Mesenchymal stem cell (in vitro differentiated cells and primary cell): ENCODE measurements around the gene EXOC4.
A peak's percentile ranks its signal among the peaks of the same experiment; 100 is the strongest.

Source experiments
- DNase-seq: peaks from one replicate; pipeline ENCODE4 v3.0.0-alpha.2; 2013
- H2AFZ ChIP-seq: one replicate; pipeline ENCODE4 v1.6.1; 2013; ENCODE audit warnings: low read depth, mild to moderate bottlenecking, control low read depth, inconsistent platforms, low read length, moderate library complexity
- H2AK5ac ChIP-seq: 2 replicates; pipeline ENCODE4 v1.6.1; 2013; ENCODE audit warnings: low read length, moderate library complexity, mild to moderate bottlenecking, inconsistent platforms; ENCODE audit not compliant: severe bottlenecking
- H2BK120ac ChIP-seq: one replicate; pipeline ENCODE4 v1.6.1; 2013; ENCODE audit warnings: low read depth, mild to moderate bottlenecking, inconsistent platforms, low read length, moderate library complexity
- H2BK12ac ChIP-seq, 2 experiments: one replicate each; pipeline ENCODE4 v1.6.1; 2013; ENCODE audit warnings: inconsistent platforms in 2 of 2, low read length in 2 of 2, mild to moderate bottlenecking in 2 of 2, moderate library complexity in 2 of 2, control low read depth in 1 of 2
- H2BK15ac ChIP-seq: one replicate; pipeline ENCODE4 v1.6.1; 2013; ENCODE audit warnings: mild to moderate bottlenecking, low read depth, inconsistent platforms; ENCODE audit not compliant: poor library complexity, severe bottlenecking
- H2BK5ac ChIP-seq: 2 replicates; pipeline ENCODE4 v1.6.1; 2013; ENCODE audit warnings: low read depth, mild to moderate bottlenecking, low read length, control low read depth, inconsistent platforms; ENCODE audit not compliant: poor library complexity, severe bottlenecking
- H3K14ac ChIP-seq, 2 experiments: one replicate each; pipeline ENCODE4 v1.6.1; 2013; ENCODE audit warnings: inconsistent platforms in 2 of 2, low read length in 2 of 2, control low read depth in 1 of 2, mild to moderate bottlenecking in 1 of 2, moderate library complexity in 1 of 2
- H3K18ac ChIP-seq, 2 experiments: one replicate each; pipeline ENCODE4 v1.6.1; 2013; ENCODE audit warnings: inconsistent platforms in 2 of 2, low read length in 2 of 2, control low read depth in 1 of 2, low read depth in 1 of 2, mild to moderate bottlenecking in 1 of 2
- H3K23ac ChIP-seq, 2 experiments: one replicate each; pipeline ENCODE4 v1.6.1; 2013; ENCODE audit warnings: inconsistent platforms in 2 of 2, low read length in 2 of 2, mild to moderate bottlenecking in 2 of 2, moderate library complexity in 2 of 2, control low read depth in 1 of 2
- H3K27ac ChIP-seq: 2 replicates; pipeline ENCODE4 v1.5.1; 2013; ENCODE audit warnings: mild to moderate bottlenecking, moderate library complexity, low read length, control low read depth, inconsistent platforms; ENCODE audit not compliant: poor library complexity, severe bottlenecking
- H3K27me3 ChIP-seq, 2 experiments: 2 replicates each; pipeline versions ENCODE4 v1.6.1 to v1.7.0; 2013; ENCODE audit warnings: low read length in 2 of 2, mild to moderate bottlenecking in 2 of 2, moderate library complexity in 2 of 2, control low read depth in 1 of 2, inconsistent platforms in 1 of 2; ENCODE audit not compliant: control insufficient read depth in 1 of 2, insufficient read depth in 1 of 2
- H3K36me3 ChIP-seq, 2 experiments: 2 replicates each; pipeline versions ENCODE4 v1.6.1 to v1.7.0; 2013; ENCODE audit warnings: low read length in 2 of 2, control low read depth in 1 of 2, inconsistent platforms in 1 of 2, low read depth in 1 of 2, mild to moderate bottlenecking in 1 of 2; ENCODE audit not compliant: insufficient read depth in 2 of 2, control insufficient read depth in 1 of 2
- H3K4ac ChIP-seq, 2 experiments: one replicate each; pipeline ENCODE4 v1.6.1; 2013; ENCODE audit warnings: inconsistent platforms in 2 of 2, low read length in 2 of 2, mild to moderate bottlenecking in 2 of 2, moderate library complexity in 2 of 2, control low read depth in 1 of 2, low read depth in 1 of 2
- H3K4me1 ChIP-seq: 2 replicates; pipeline ENCODE4 v1.6.1; 2013; ENCODE audit warnings: low read depth, low read length, control low read depth; ENCODE audit not compliant: control insufficient read depth, insufficient read depth
- H3K4me2 ChIP-seq: 2 replicates; pipeline ENCODE4 v1.6.1; 2013; ENCODE audit warnings: low read length, mild to moderate bottlenecking, inconsistent platforms; ENCODE audit not compliant: poor library complexity, severe bottlenecking
- H3K4me3 ChIP-seq, 2 experiments: 2 replicates each; pipeline versions ENCODE4 v1.5.1 to v1.7.0; 2013; ENCODE audit warnings: low read length in 2 of 2, mild to moderate bottlenecking in 2 of 2, control low read depth in 1 of 2, low read depth in 1 of 2; ENCODE audit not compliant: insufficient read depth in 1 of 2
- H3K79me1 ChIP-seq: replicated peaks from 2 replicates; pipeline ENCODE4 v1.6.1; 2013; ENCODE audit warnings: mild to moderate bottlenecking, control low read depth, low read length, inconsistent platforms; ENCODE audit not compliant: poor library complexity, severe bottlenecking
- H3K9ac ChIP-seq: 2 replicates; pipeline ENCODE4 v1.7.0; 2013; ENCODE audit warnings: mild to moderate bottlenecking, low read length, moderate library complexity
- H3K9me3 ChIP-seq: 2 replicates; pipeline ENCODE4 v1.7.0; 2013; ENCODE audit warnings: mild to moderate bottlenecking, low read length; ENCODE audit not compliant: control insufficient read depth
- H4K8ac ChIP-seq: one replicate; pipeline ENCODE4 v1.6.1; 2013; ENCODE audit warnings: inconsistent platforms, mild to moderate bottlenecking, low read length, moderate library complexity
- H4K91ac ChIP-seq: one replicate; pipeline ENCODE4 v1.6.1; 2013; ENCODE audit warnings: mild to moderate bottlenecking, low read length, inconsistent platforms
- WGBS: methylation state at CpG from one replicate; pipeline ENCODE4 v1.1.7; 2013; ENCODE audit warnings: mixed read lengths; 5-methylcytosine and 5-hydroxymethylcytosine counted together

The EXOC4 gene

DNA sequence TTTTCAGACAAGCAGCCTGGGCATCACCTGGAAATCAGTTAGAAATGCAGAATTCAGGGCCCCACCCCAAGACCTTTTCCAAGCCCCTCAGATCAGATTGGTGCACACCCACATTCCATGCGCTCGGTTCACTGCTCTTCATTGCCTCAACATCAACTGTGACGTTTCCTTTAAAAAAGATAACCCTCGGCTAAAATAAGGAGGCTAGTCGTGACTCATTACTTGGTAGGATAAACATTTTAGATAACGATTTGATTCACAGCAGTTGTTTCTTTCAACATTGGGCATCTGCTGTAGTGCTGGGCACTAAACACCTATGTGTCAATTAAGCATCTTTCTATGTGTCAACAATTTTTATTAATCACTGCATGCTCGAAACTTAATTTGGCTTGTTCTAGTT, 683.2 kb downstream of the EXOC4 start:
- Histone ChIP-seq H3K36me3 (peaks cover 0 to 14% of the 10 kb centered on the region in 2 experiments), H3K4me1 (no peaks in the 10 kb centered on the region), H2BK15ac (no peak overlapping the region), H3K9ac (no peak overlapping the region), H2BK12ac (no peak overlapping the region), H3K14ac (no peak overlapping the region), H3K4ac (no peak overlapping the region), H3K23ac (no peak overlapping the region), H2AK5ac (no peak overlapping the region), H4K91ac (no peak overlapping the region), H3K27me3 (no peaks in the 10 kb centered on the region), H3K79me1 (peaks cover 2% of the 10 kb centered on the region), H2BK120ac (no peak overlapping the region), H3K4me3 (no peak overlapping the region), H3K27ac (no peak overlapping the region), H4K8ac (no peak overlapping the region), H3K18ac (no peak overlapping the region), H3K4me2 (no peak overlapping the region), H3K9me3 (no peaks in the 10 kb centered on the region), H2BK5ac (no peak overlapping the region), H2AFZ (no peak overlapping the region)
- WGBS: 37% methylated on average over 3 of the region's 7 CpGs
- peak; percentile 69 for DNase-seq

DNA sequence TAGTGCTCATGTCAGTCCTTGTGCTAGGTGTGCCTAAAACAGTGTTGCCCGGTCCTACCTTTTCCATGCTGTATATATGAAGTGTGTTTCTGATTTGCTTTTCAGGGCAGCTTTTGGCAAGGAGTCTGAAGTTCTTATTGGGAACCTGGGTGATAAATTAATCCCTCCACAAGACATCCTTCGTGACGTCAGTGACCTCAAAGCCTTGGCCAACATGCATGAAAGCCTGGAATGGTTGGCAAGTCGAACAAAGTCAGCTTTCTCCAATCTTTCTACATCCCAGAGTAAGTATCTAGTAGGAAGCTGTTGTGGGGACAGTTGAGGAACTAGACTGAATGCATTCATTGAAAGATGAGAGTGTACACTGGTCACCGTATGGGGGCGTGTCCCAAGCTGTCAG, 684.9 kb downstream of the EXOC4 start:
- Histone ChIP-seq H4K91ac (no peak overlapping the region), H3K27me3 (no peaks in the 10 kb centered on the region), H3K36me3 (peaks cover 0 to 14% of the 10 kb centered on the region in 2 experiments), H3K9ac (no peak overlapping the region), H2BK5ac (no peak overlapping the region), H4K8ac (no peak overlapping the region), H2BK120ac (no peak overlapping the region), H3K9me3 (no peaks in the 10 kb centered on the region), H3K23ac (no peak overlapping the region), H3K4me1 (no peaks in the 10 kb centered on the region), H2BK12ac (no peak overlapping the region), H3K79me1 (peaks cover 2% of the 10 kb centered on the region), H3K14ac (no peak overlapping the region), H3K4me2 (no peak overlapping the region), H3K27ac (no peak overlapping the region), H3K18ac (no peak overlapping the region), H2AK5ac (no peak overlapping the region), H2BK15ac (no peak overlapping the region), H3K4ac (no peak overlapping the region), H2AFZ (no peak overlapping the region), H3K4me3 (no peak overlapping the region)
- DNase-seq: no peak
- WGBS: 100% methylated on average over 5 of the region's 6 CpGs

DNA sequence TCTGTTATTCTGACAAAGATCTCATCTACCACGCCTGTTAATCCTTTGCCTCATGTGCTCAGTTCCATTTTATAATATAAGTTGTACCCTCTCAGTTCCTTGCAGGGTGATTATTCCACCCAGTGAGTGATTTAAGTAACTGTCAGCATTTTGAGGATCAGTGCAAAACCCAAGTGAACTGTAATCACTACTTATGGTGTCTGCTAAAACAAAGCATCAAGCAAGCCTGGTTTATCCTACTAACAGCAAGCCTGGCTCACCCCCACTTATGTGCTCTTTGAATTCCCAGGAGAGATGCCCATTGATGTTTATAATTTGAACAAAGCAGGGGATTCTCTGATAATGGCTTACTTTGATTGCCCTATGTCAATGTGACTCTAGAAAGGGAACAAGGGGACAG, 687.5 kb downstream of the EXOC4 start:
- no CpG with 5 or more reads among the region's 1 CpG for WGBS
- Histone ChIP-seq H3K27me3 (no peaks in the 10 kb centered on the region), H2BK120ac (no peak overlapping the region), H3K4ac (no peak overlapping the region), H2BK5ac (no peak overlapping the region), H2AFZ (no peak overlapping the region), H2BK12ac (no peak overlapping the region), H3K23ac (no peak overlapping the region), H3K18ac (no peak overlapping the region), H3K4me3 (no peak overlapping the region), H2AK5ac (no peak overlapping the region), H4K91ac (no peak overlapping the region), H3K4me2 (no peak overlapping the region), H3K27ac (no peak overlapping the region), H3K36me3 (peaks cover 0 to 14% of the 10 kb centered on the region in 2 experiments), H3K9ac (no peak overlapping the region), H3K79me1 (peaks cover 2% of the 10 kb centered on the region), H3K9me3 (no peaks in the 10 kb centered on the region), H3K14ac (no peak overlapping the region), H4K8ac (no peak overlapping the region), H3K4me1 (no peaks in the 10 kb centered on the region), H2BK15ac (no peak overlapping the region)
- DNase-seq: no peak

DNA sequence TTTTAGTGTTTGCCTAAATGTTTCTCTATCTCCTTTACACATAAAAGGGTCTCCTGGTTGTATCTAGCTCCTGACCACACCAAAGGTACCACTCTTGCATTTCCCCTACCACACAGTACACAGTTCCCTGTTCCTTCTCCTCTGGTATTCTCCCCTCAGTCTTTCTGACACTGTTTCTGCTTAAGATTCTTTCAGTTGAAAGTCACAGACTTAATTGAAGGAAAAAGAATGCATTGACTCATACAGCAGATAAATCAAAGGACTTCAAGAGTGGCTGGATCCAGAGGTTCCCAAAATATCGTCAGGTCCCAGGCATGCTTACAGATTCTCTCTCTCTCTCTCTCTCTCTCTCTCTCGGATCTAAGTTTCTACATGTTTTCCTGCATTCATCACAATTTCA, 688.6 kb downstream of the EXOC4 start:
- no peak overlapping the region for H3K18ac ChIP-seq
- peak; percentile 70 for DNase-seq
- no peaks in the 10 kb centered on the region for H3K9me3 ChIP-seq
- no peak overlapping the region for H2BK15ac ChIP-seq
- H3K79me1 ChIP-seq: peaks cover 2% of the 10 kb centered on the region
- no peak overlapping the region for H3K23ac ChIP-seq
- no peak overlapping the region for H4K8ac ChIP-seq
- H2BK5ac ChIP-seq: no peak overlapping the region
- H3K27me3 ChIP-seq: no peaks in the 10 kb centered on the region
- 28% methylated on average over 2 of the region's 2 CpGs for WGBS
- no peak overlapping the region for H2AK5ac ChIP-seq
- no peak overlapping the region for H2BK12ac ChIP-seq
- no peak overlapping the region for H3K9ac ChIP-seq
- H3K36me3 ChIP-seq: peaks cover 0 to 14% of the 10 kb centered on the region in 2 experiments
- no peaks in the 10 kb centered on the region for H3K4me1 ChIP-seq
- no peak overlapping the region for H2BK120ac ChIP-seq
- H3K14ac ChIP-seq: no peak overlapping the region
- H3K4ac ChIP-seq: no peak overlapping the region
- H2AFZ ChIP-seq: no peak overlapping the region
- H4K91ac ChIP-seq: no peak overlapping the region
- no peak overlapping the region for H3K4me2 ChIP-seq
- no peak overlapping the region for H3K27ac ChIP-seq
- no peak overlapping the region for H3K4me3 ChIP-seq
